GM18507 (cell line): ENCODE data around the gene SOX11.

ENCODE experiments used
- DNase-seq: peaks from one replicate; pipeline ENCODE4 v3.0.0; 2011; ENCODE audit warnings: low read depth; ENCODE audit not compliant: insufficient read length; ENCODE audit errors: extremely low spot score
- FAIRE-seq: peaks from 2 replicates; lab custom pipeline; 2011; peaks lifted over from hg19 to GRCh38; lab: Jason Lieb, UNC

The SOX11 gene

GRCh38 chr2:5719629-5720334 lies 27.6 kb downstream of the SOX11 start:
- DNase-seq (no peak), FAIRE-seq (no peak)

DNA sequence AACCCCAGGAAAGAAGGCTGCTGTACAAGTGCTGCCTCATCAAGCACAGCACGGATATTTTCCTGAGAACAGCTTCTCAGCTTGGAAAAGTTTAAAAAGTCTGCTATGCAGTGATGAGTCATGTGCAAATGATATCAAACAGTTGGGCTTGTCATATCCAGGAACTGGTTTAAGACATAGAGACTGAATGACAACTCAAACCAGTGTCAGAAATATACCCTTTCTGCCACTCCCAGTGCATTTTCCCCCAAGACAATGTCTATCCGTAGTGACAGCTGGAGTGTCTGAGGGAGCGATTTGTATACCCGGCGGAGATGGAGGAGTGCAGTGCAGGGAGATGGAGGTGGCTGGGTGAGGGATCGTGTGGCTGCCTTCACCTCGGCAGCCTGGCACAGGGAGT lies 28.2 kb downstream of the SOX11 start:
- FAIRE-seq: no peak
- DNase-seq: no peak

- DNase-seq (no peak), FAIRE-seq (no peak)
Measured at GRCh38 chr2:5722236-5722635, 30.1 kb downstream of the SOX11 start.

- FAIRE-seq: no peak
- DNase-seq: no peak
Measured at GRCh38 chr2:5723791-5724735, 31.9 kb downstream of the SOX11 start.

DNA sequence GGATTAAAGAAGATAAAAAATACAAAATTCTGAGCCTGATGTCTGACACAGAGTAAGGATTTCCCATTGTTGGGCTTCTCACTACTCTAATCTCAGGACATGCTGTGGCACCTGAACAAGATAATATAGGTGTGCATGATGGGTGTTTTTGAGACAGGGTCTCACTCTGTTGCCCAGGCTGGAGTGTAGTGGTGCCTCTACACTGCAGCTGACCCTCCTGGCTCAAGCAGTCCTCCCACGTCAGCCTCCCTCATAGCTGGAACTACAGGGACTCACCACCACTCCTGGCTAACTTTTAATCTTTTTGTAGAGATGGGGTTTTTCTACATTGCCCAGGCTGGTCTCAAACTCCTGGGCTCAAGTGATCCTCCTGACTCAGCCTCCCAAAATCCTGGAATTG lies 32.9 kb downstream of the SOX11 start:
- FAIRE-seq (no peak), DNase-seq (no peak)

DNA sequence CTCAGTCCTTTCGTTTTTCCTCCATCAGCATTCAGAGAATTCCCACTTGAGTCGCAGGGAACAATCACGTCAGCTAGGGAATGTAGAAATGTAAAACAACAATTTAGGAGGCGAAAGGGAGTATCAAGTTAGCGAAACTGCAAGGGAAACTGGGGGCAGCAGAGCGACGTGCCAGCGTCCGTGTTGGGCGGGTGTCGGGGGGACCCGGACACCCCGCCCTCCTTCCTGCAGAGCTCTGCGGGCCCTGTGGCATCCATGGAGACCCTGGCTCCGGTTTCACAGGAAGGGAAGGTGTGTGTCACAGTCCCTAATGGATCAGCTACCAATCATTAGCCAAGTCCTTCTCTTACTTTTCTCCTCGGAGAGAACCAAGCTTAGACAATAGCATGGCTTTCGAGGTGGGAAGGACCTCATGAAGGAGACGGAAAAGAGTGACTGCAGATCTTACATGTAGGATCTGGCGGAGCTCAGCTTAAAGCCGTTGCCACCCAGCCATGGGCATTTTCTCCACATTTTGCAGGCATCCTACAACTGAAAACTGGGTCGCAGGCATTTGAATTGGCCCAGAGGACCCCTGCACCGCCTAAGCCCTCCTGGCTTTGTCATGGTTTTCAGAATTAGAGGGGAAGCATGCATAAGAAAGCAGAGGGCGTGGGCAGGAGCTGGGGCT lies 33.7 kb downstream of the SOX11 start:
- DNase-seq: no peak
- FAIRE-seq: no peak

- DNase-seq (no peak), FAIRE-seq (no peak)
Measured at GRCh38 chr2:5727235-5727634, 35.1 kb downstream of the SOX11 start.

DNA sequence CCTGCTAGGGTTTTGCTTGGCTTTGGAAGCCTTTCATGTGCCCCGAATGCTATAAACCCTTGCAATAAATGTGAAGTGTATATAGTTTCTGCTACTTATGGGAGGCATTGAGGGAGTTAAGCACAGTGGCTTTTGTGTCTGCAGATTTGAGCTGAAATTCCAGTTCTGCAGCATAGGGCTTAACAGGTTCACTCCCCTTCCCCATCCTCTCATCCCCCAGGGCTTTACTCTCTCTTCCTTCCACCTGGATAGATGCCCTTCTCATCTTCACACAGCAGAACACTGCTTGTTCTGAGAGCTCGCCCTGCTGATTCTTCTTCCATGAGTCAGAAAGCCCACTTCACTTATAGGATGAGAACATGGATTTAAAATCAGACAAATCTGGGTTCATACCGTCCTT lies 37.2 kb downstream of the SOX11 start:
- FAIRE-seq (no peak), DNase-seq (no peak)

GRCh38 chr2:5730386-5730785 lies 38.2 kb downstream of the SOX11 start:
- FAIRE-seq (no peak), DNase-seq (no peak)

DNA sequence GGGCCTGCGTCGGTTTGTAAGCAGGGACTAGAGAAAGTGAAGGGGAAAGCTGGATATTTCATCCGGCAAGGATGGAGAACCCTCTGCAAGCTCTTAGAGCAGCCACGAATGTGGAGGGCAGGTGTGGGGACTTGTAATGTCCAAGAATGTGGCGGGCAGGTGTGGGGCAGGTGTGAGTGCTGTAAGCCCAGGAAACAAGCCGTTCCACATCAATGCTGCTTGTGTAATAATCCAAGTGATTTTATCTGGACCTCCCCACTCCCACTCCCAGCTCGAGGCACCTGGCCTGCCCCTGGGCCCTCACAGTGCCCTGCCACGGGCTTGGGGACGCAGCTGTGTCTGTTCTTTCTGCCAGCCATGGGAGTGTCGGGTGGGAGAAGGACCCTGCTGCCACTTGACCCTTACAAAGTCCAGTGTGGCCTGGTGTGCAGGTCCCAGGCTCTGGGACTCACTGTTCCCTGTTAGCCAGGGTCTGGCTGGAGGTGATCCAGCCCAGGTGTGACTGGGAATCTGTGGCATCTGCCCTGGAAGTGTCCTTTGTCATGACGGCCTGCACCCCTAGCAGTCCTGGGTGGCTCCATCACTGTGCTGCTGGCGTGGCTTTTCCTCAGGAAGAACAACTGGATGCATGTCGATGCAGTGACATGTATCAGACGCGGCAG lies 42.8 kb downstream of the SOX11 start:
- FAIRE-seq: no peak
- DNase-seq: no peak

DNA sequence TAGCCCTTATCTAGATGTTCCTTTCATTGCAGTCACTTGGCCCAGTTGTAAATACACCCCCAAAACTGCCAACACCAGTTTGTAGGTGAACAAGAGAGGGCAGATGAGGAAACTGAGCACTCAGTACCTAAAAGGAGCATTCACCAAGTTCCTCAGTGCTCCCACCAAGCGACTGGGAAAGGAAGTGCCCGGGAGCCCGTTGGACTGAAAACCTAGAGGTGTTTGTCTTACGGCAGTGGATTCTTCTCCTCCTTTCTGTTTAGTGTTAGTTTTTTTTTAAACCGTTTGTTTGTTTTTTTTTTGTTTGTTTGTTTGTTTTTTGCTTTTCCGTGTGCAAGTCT lies 43.3 kb downstream of the SOX11 start:
- no peak for DNase-seq
- FAIRE-seq: no peak

GRCh38 chr2:5736050-5736449 lies 43.9 kb downstream of the SOX11 start:
- DNase-seq: no peak
- FAIRE-seq: no peak

DNA sequence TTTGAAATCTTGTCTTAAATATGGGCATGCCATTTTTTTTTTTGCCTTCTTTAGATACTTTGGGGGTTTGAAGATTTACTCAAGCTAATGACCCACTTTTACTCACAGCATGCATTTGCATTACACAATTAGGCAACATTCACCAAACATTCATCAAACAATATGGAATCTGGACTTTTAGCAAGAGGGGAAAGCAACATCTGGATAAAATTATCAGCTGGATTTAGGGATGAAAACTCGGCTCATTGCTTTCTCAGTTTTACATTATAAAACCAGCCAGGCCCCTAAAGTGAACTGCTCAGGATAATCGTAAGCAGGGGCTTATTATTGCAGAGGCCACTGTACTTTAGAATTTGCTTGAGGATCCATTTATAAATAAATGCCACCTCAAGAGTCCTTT lies 44.7 kb downstream of the SOX11 start:
- no peak for DNase-seq
- FAIRE-seq: no peak

DNA sequence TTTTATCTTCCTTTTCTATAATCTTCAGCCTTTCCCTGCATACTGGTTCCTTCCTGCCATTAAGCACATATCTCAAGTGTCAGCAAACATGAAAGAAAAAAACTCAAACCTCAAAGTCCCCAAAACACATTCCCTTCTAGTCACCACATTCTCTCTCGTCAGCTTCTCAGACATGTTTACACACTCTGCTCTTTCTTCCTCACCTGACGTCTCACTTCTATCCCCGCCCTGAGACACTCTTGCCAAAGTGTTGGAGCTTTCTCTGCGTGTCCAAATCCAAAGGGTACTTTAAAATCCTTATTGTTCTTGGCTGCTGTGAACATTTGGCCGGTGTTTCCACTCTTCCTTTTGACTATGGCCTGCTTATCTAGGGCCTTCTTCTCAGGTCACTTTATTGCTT lies 47.9 kb downstream of the SOX11 start:
- no peak for FAIRE-seq
- no peak for DNase-seq

- DNase-seq (no peak), FAIRE-seq (no peak)
Measured at GRCh38 chr2:5740817-5741216, 48.6 kb downstream of the SOX11 start.

DNA sequence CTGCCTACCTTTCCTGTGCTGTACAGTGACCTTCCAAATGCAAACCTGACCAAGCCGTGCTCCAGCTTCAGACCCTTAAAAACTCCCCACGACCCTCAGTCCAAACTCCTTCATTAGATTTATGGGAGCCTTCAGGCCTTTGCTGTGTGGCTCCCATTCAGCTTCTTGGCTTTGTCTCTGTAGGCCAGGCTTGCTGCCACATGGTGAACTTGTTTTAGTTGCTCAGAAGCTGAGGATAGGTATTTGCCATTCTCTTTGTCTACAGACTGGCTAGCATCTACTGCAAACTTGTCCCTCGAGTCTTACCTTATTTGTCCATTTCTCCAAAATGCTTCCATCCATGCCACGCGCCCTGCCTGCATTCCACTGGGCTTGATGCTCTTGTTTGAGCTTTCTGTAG lies 49.1 kb downstream of the SOX11 start:
- FAIRE-seq: no peak
- DNase-seq: no peak

- DNase-seq (no peak), FAIRE-seq (no peak)
Measured at GRCh38 chr2:5742126-5742525, 49.9 kb downstream of the SOX11 start.

DNA sequence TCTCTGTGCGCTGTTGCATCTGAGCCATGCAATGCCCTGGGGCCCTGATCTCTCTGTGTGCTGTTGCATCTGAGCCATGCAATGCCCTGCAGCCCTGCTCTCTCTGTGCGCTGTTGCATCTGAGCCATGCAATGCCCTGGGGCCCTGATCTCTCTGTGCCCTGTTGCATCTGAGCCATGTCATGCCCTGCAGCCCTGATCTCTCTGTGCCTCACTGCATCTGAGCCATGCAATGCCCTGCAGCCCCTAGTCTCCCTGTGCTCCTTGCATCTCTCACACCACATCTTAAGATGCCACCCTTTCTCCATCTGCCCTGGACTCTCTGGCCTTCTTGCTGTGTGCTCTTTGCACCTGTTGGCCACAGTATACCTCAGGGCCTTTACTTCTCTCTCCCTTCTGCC lies 56.2 kb downstream of the SOX11 start:
- FAIRE-seq: no peak
- DNase-seq: no peak

DNA sequence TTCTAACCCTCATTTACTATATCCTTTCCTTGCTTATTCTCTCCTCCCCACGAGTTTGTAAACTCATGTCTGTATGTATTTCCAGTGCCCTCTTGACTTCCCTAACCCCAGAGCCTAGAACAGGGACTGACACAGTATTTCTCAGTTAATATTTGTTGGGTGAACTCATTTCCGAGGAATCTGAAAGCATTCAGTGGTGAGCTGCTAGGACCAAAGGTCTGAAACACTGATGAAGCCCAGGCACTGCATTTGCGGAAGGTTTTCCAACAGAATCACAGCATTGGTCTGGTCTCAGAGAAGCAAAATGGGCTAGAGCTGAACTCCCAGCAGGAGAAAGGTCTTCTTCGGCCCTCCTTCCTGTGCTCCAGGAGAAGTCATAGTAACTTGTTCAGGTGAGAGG lies 56.8 kb downstream of the SOX11 start:
- DNase-seq: no peak
- no peak for FAIRE-seq

DNA sequence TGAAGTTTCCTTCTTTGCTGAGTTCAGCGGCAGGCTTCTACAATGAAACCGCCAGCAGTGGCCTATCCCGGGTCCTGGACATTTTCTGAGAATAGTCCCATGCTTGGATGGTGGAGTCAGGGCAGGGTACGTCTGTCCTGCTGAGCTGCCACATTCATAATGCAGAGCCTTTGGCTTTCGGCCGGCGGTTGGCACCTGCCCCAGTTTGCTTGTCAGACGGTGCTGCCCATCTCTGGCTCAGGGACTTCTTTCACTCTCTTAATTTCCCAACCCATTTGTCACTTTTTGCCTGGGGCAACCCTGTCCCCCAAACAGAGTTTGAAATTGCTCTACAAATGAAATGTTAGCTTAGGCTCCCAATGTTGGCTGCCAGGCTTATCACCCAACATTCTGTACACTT lies 57.2 kb downstream of the SOX11 start:
- no peak for DNase-seq
- no peak for FAIRE-seq
